H9 (cell line): ENCODE results near the gene SLC16A13. TPM values are rescaled to one million over a fixed set of nuclear protein-coding genes. Genes with fewer than 3 reads are reported as not detected.

Experiments used
- DNase-seq: peaks from one replicate; pipeline ENCODE4 v3.0.0-alpha.2; 2017
- H2AFZ ChIP-seq: one replicate; pipeline ENCODE4 v1.6.1; 2013; ENCODE audit warnings: mild to moderate bottlenecking, low read length, control low read depth, moderate library complexity
- H2AK5ac ChIP-seq: 2 replicates; pipeline ENCODE4 v1.6.1; 2013; ENCODE audit warnings: low read length, control low read depth, mixed read lengths; ENCODE audit not compliant: insufficient read length
- H2BK120ac ChIP-seq: one replicate; pipeline ENCODE4 v1.6.1; 2013; ENCODE audit warnings: low read depth, mild to moderate bottlenecking, low read length, control low read depth, inconsistent platforms; ENCODE audit not compliant: poor library complexity, severe bottlenecking
- H2BK12ac ChIP-seq: 2 replicates; pipeline ENCODE4 v1.6.1; 2013; ENCODE audit warnings: low read length, control low read depth, mixed read lengths, low read depth; ENCODE audit not compliant: insufficient read length
- H2BK15ac ChIP-seq: 2 replicates; pipeline ENCODE4 v1.6.1; 2013; ENCODE audit warnings: low read depth, low read length, control low read depth
- H2BK20ac ChIP-seq: one replicate; pipeline ENCODE4 v1.6.1; 2013; ENCODE audit warnings: low read depth, mild to moderate bottlenecking, low read length, control low read depth, inconsistent platforms; ENCODE audit not compliant: poor library complexity, severe bottlenecking
- H2BK5ac ChIP-seq: 2 replicates; pipeline ENCODE4 v1.6.1; 2013; ENCODE audit warnings: low read length, control low read depth, mixed read lengths; ENCODE audit not compliant: insufficient read length
- H3K14ac ChIP-seq: 2 replicates; pipeline ENCODE4 v1.6.1; 2013; ENCODE audit warnings: low read length, control low read depth; ENCODE audit not compliant: insufficient read depth
- H3K18ac ChIP-seq: 2 replicates; pipeline ENCODE4 v1.6.1; 2013; ENCODE audit warnings: low read depth, mild to moderate bottlenecking, mixed read lengths, low read length, control low read depth; ENCODE audit not compliant: insufficient read length
- H3K23ac ChIP-seq: 2 replicates; pipeline ENCODE4 v1.6.1; 2013; ENCODE audit warnings: low read length, control low read depth, mixed read lengths, low read depth; ENCODE audit not compliant: insufficient read length
- H3K23me2 ChIP-seq: 2 replicates; pipeline ENCODE4 v1.6.1; 2013; ENCODE audit warnings: low read depth, mild to moderate bottlenecking, mixed read lengths, low read length, control low read depth; ENCODE audit not compliant: insufficient read length, poor library complexity, severe bottlenecking
- H3K27ac ChIP-seq: 2 replicates; pipeline ENCODE4 v1.5.1; 2013; ENCODE audit warnings: low read length, control low read depth, mixed read lengths, low read depth; ENCODE audit not compliant: insufficient read length
- H3K27me3 ChIP-seq: 2 replicates; pipeline ENCODE4 v1.6.1; 2013; ENCODE audit warnings: low read length, control low read depth, inconsistent platforms; ENCODE audit not compliant: insufficient read depth
- H3K4ac ChIP-seq: 2 replicates; pipeline ENCODE4 v1.6.1; 2013; ENCODE audit warnings: low read depth, mild to moderate bottlenecking, control low read depth, inconsistent platforms, low read length, moderate library complexity
- H3K4me1 ChIP-seq: 2 replicates; pipeline ENCODE4 v1.6.1; 2013; ENCODE audit warnings: low read length, control low read depth, inconsistent platforms; ENCODE audit not compliant: insufficient read depth
- H3K4me2 ChIP-seq: 2 replicates; pipeline ENCODE4 v1.6.1; 2013; ENCODE audit warnings: low read length, control low read depth, mixed read lengths; ENCODE audit not compliant: insufficient read length, insufficient read depth
- H3K56ac ChIP-seq: 2 replicates; pipeline ENCODE4 v1.6.1; 2013; ENCODE audit warnings: low read depth, mild to moderate bottlenecking, mixed read lengths, low read length, control low read depth; ENCODE audit not compliant: insufficient read length
- H3K79me1 ChIP-seq: 2 replicates; pipeline ENCODE4 v1.6.1; 2013; ENCODE audit warnings: low read depth, mild to moderate bottlenecking, moderate library complexity, low read length, control low read depth, inconsistent platforms; ENCODE audit not compliant: insufficient read depth, poor library complexity, severe bottlenecking
- H3K79me2 ChIP-seq: 2 replicates; pipeline ENCODE4 v1.6.1; 2013; ENCODE audit warnings: low read length, control low read depth, inconsistent platforms; ENCODE audit not compliant: insufficient read depth
- H3K9ac ChIP-seq: 2 replicates; pipeline ENCODE4 v1.6.1; 2013; ENCODE audit warnings: low read length, control low read depth, mixed read lengths; ENCODE audit not compliant: insufficient read length; ENCODE audit errors: extremely low read depth
- H3K9me3 ChIP-seq: one replicate; pipeline ENCODE4 v1.6.1; 2013; ENCODE audit warnings: low read depth, low read length, inconsistent platforms; ENCODE audit not compliant: control insufficient read depth
- H3T11ph ChIP-seq: one replicate; pipeline ENCODE4 v1.6.1; 2013; ENCODE audit warnings: mild to moderate bottlenecking, low read length, control low read depth, inconsistent platforms
- H4K20me1 ChIP-seq: one replicate; pipeline ENCODE4 v1.6.1; 2013; ENCODE audit not compliant: control insufficient read depth, insufficient read length, insufficient read depth
- H4K5ac ChIP-seq: 2 replicates; pipeline ENCODE4 v1.6.1; 2013; ENCODE audit warnings: low read depth, mild to moderate bottlenecking, mixed read lengths, low read length, control low read depth; ENCODE audit not compliant: insufficient read length
- H4K8ac ChIP-seq: replicated peaks from 2 replicates; pipeline ENCODE4 v1.6.1; 2013; ENCODE audit warnings: low read length, control low read depth, mixed read lengths, low read depth; ENCODE audit not compliant: insufficient read length
- H4K91ac ChIP-seq: 2 replicates; pipeline ENCODE4 v1.6.1; 2013; ENCODE audit warnings: low read depth, mild to moderate bottlenecking, moderate library complexity, mixed read lengths, low read length, control low read depth; ENCODE audit not compliant: insufficient read length
- H3K27ac Mint-ChIP-seq, 3 experiments: 2 replicates in 2 of 3; 3 replicates in 1 of 3; pipeline ENCODE4 v1.8.0; 2020 to 2021; ENCODE audit warnings: mixed read lengths in 3 of 3, mild to moderate bottlenecking in 1 of 3, moderate library complexity in 1 of 3
- H3K27me3 Mint-ChIP-seq: 2 replicates; pipeline ENCODE4 v1.8.0; 2021; ENCODE audit warnings: low read depth, mild to moderate bottlenecking, moderate library complexity, mixed read lengths
- H3K36me3 Mint-ChIP-seq, 3 experiments: 2 replicates in 2 of 3; 3 replicates in 1 of 3; pipeline ENCODE4 v1.8.0; 2020 to 2021; ENCODE audit warnings: low read depth in 3 of 3, mixed read lengths in 3 of 3; ENCODE audit not compliant: insufficient read depth in 1 of 3
- H3K4me1 Mint-ChIP-seq, 2 experiments: 2 replicates each; pipeline ENCODE4 v1.8.0; 2020; ENCODE audit warnings: mixed read lengths in 2 of 2
- H3K4me3 Mint-ChIP-seq, 2 experiments: 2 replicates in 1 of 2; 3 replicates in 1 of 2; pipeline ENCODE4 v1.8.0; 2020 to 2021; ENCODE audit warnings: mild to moderate bottlenecking in 2 of 2, mixed read lengths in 2 of 2, moderate library complexity in 1 of 2
- H3K9me3 Mint-ChIP-seq, 2 experiments: 2 replicates in 1 of 2; 3 replicates in 1 of 2; pipeline ENCODE4 v1.8.0; 2020; ENCODE audit warnings: mild to moderate bottlenecking in 2 of 2, mixed read lengths in 2 of 2, moderate library complexity in 1 of 2
- CTCF ChIP-seq: fragments of 200-600 bp; sonication (generic); conservative IDR thresholded peaks from 3 replicates; pipeline ENCODE4 v1.8.0; 2021; ENCODE audit warnings: antibody characterized with exemption, mild to moderate bottlenecking
- WGBS: extraction: QIAGEN DNeasy Blood & Tissue Kit; methylation state at CpG from one replicate; pipeline ENCODE4 v1.1.7; 2013; ENCODE audit warnings: missing lambda C conversion rate, low lambda C conversion rate, mixed read lengths; ENCODE audit not compliant: insufficient read length; ENCODE audit errors: extremely low coverage; 5-methylcytosine and 5-hydroxymethylcytosine counted together
- total RNA-seq: library from RNA; stranded (reverse); gene quantifications from 2 replicates; pipeline ENCODE4 v1.2.1, GENCODE V29; 2021

Gene SLC16A13
- total RNA-seq, 1 experiment from 2014 or later = 6.1 TPM

DNA sequence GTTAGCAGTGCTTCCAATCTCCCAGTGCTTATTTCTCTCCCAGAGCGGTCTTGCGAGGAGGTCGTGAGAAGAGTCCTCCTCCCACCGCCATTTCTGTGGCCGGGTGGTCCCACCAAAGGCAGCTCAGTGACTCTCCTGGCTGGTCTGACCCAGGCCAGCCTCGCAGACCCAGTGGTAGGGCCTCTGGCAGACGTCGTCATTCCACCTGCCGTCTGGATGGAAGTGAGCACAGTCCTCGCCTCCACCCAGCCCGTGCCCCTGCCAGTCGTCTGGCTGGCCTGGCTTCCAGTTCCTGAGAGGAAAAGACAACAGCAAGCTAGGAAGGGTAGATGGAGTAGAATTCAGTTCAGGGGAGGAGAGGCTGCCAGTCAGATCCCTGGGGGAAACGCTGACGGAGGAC is 39.1 kb downstream of the SLC16A13 start:
- no CpG with 5 or more reads among the region's 14 CpGs for WGBS
- Mint-ChIP-seq H3K36me3 (no peaks in the 10 kb centered on the region), H3K27me3 (peaks cover 25% of the 10 kb centered on the region), H3K27ac (no peak overlapping the region), H3K4me1 (no peaks in the 10 kb centered on the region), H3K9me3 (peaks cover 0 to 6% of the 10 kb centered on the region in 2 experiments; a peak in 1 of 5 replicates), H3K4me3 (no peak overlapping the region; a peak in 1 of 5 replicates)
- H3K4me1 ChIP-seq = no peaks in the 10 kb centered on the region
- no peak overlapping the region for H2BK120ac ChIP-seq
- H4K91ac ChIP-seq = no peak overlapping the region
- no peak overlapping the region for H2AFZ ChIP-seq
- H3K56ac ChIP-seq = no peak overlapping the region
- no peak overlapping the region for H3K18ac ChIP-seq
- H4K5ac ChIP-seq = no peak overlapping the region
- H3K23ac ChIP-seq = no peak overlapping the region
- 0 out of 2 replicates have a peak overlapping the region, but pooled peaks have one; percentile 25 for H2BK15ac ChIP-seq
- no peaks in the 10 kb centered on the region for H3K79me1 ChIP-seq
- no peak overlapping the region for H2BK5ac ChIP-seq
- H3K27me3 ChIP-seq = no peaks in the 10 kb centered on the region; the same call in 1 of the 2 replicates
- no peaks in the 10 kb centered on the region for H3K79me2 ChIP-seq
- H3K4me2 ChIP-seq = no peak overlapping the region
- no peak overlapping the region for H4K8ac ChIP-seq
- H2BK12ac ChIP-seq = no peak overlapping the region
- H3T11ph ChIP-seq = no peak overlapping the region
- H2AK5ac ChIP-seq = no peak overlapping the region
- H3K4ac ChIP-seq = no peak overlapping the region
- no peak overlapping the region for H2BK20ac ChIP-seq
- H3K9me3 ChIP-seq = no peaks in the 10 kb centered on the region
- H3K14ac ChIP-seq = no peak overlapping the region
- no peak overlapping the region for H3K9ac ChIP-seq
- no peak for DNase-seq
- no peaks in the 10 kb centered on the region for H3K23me2 ChIP-seq
- no peak for TF ChIP-seq CTCF
- no peak overlapping the region for H3K27ac ChIP-seq
- no peaks in the 10 kb centered on the region for H4K20me1 ChIP-seq
